ENCODE data around the gene HSD17B12.
"Not testable (repeated sequence)": the region's sequence is repeated elsewhere in the genome, so short reads cannot be mapped to it uniquely, and the experiment has no call there.

Gene HSD17B12

DNA sequence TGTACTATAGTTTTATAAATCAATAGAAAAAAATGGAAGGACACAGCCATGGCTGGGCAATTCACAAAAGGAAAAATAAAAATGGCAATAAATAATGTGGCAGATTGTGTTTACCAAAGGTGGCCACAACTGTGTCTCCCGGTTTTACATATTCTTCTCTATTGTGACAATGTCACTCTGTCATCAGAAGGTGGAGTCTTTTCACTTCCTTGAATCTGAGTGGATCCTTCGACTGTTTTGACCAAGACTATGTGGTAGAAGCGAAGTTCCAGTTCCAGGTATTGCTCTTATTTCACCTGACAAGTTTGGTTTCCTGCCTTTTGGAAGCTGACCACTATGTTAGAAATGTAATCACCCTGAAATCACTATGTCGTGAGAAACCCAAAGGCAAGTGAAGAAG lies 31.0 kb upstream of the HSD17B12 start:
- no peak overlapping the region for H3K9ac ChIP-seq (ENCODE audit: low read depth, low read length)
- H3K36me3 ChIP-seq (ENCODE audit: control insufficient read depth, insufficient read depth, low read length), result no peaks in the 10 kb centered on the region
- no peak overlapping the region for H3K27ac ChIP-seq (ENCODE audit: low read depth, low read length)
- no peak overlapping the region for H3K4me3 ChIP-seq (ENCODE audit: low read depth, low read length)
- H3K4me1 ChIP-seq (ENCODE audit: control insufficient read depth, insufficient read depth, low read length), result peaks cover 4% of the 10 kb centered on the region; the same call in 1 of the 2 replicates
- H3K9me3 ChIP-seq (ENCODE audit: control insufficient read depth, insufficient read depth, low read length), result no peaks in the 10 kb centered on the region
- H3K27me3 ChIP-seq (ENCODE audit: control insufficient read depth, insufficient read depth, low read length), result no peaks in the 10 kb centered on the region

DNA sequence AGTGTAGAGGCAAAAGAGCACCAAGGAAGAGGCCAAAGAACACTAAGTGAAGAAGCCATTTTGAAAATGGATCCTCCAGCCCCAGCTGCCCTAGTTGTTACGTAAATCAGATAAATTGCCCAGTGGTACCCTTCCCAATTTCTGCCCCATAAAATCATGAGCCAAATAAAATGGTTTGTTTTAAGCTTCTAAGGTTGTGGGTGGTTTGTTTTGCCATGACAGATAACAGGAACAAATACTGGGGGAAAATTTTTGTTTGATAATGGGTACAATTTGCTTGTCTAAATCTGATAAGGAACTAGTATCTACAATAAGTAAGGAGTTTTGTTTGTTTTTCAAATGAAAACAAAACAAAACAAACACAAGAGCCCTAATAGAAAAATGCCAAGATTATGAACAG lies 30.6 kb upstream of the HSD17B12 start:
- no peaks in the 10 kb centered on the region for H3K9me3 ChIP-seq (ENCODE audit: control insufficient read depth, insufficient read depth, low read length)
- no peak overlapping the region for H3K4me3 ChIP-seq (ENCODE audit: low read depth, low read length)
- H3K36me3 ChIP-seq (ENCODE audit: control insufficient read depth, insufficient read depth, low read length), result no peaks in the 10 kb centered on the region
- H3K27ac ChIP-seq (ENCODE audit: low read depth, low read length), result no peak overlapping the region
- H3K9ac ChIP-seq (ENCODE audit: low read depth, low read length), result no peak overlapping the region
- no peaks in the 10 kb centered on the region for H3K27me3 ChIP-seq (ENCODE audit: control insufficient read depth, insufficient read depth, low read length)
- peaks cover 3% of the 10 kb centered on the region; the same call in 1 of the 2 replicates for H3K4me1 ChIP-seq (ENCODE audit: control insufficient read depth, insufficient read depth, low read length)

DNA sequence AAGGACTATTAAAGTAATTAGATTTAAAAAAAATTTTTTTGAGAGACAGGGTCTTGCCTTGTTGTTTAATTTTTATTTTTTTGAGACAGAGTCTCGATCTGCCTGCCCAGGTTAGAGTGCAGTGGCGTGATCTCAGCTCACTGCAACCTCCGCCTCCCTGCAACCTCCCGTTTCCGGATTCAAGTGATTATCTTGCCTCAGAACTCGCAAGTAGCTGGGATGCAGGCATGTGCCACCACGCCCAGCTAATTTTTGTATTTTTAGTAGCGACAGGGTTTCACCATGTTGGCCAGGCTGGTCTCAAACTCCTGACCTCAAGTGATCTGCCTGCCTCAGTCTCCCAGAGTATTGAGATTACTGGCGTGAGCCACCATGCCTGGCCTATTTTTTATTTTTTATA lies 17.5 kb upstream of the HSD17B12 start:
- not testable (repeated sequence) for H3K27ac ChIP-seq (ENCODE audit: low read depth, low read length); H3K9ac ChIP-seq (ENCODE audit: low read depth, low read length); H3K27me3 ChIP-seq (ENCODE audit: control insufficient read depth, insufficient read depth, low read length); H3K4me1 ChIP-seq (ENCODE audit: control insufficient read depth, insufficient read depth, low read length); H3K4me3 ChIP-seq (ENCODE audit: low read depth, low read length); H3K36me3 ChIP-seq (ENCODE audit: control insufficient read depth, insufficient read depth, low read length); H3K9me3 ChIP-seq (ENCODE audit: control insufficient read depth, insufficient read depth, low read length)

DNA sequence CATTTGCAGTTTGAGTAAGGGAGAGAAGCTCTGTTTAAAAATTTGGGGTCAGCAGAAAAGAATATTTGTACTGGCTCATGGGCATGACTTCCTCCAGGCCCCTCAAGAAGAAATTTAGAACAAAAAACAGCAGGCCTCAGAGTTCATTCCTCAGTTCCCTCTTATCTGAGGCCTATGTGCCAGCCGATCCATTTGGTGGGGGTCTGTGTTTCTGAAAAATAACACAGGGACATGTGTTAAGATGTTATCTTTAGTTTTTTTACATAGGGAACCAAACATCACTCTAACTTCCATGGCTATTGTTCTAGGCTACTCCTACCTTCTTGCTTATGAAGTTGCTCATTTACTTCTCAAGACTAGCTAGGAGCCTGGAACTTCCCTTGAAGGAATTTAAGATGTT lies 16.2 kb upstream of the HSD17B12 start:
- H3K4me1 ChIP-seq (ENCODE audit: control insufficient read depth, insufficient read depth, low read length), result no peaks in the 10 kb centered on the region
- H3K27ac ChIP-seq (ENCODE audit: low read depth, low read length), result no peak overlapping the region
- H3K27me3 ChIP-seq (ENCODE audit: control insufficient read depth, insufficient read depth, low read length), result no peaks in the 10 kb centered on the region
- no peak overlapping the region for H3K9ac ChIP-seq (ENCODE audit: low read depth, low read length)
- no peak overlapping the region for H3K4me3 ChIP-seq (ENCODE audit: low read depth, low read length)
- peaks cover 4% of the 10 kb centered on the region; the same call in 1 of the 2 replicates for H3K9me3 ChIP-seq (ENCODE audit: control insufficient read depth, insufficient read depth, low read length)
- H3K36me3 ChIP-seq (ENCODE audit: control insufficient read depth, insufficient read depth, low read length), result no peaks in the 10 kb centered on the region

DNA sequence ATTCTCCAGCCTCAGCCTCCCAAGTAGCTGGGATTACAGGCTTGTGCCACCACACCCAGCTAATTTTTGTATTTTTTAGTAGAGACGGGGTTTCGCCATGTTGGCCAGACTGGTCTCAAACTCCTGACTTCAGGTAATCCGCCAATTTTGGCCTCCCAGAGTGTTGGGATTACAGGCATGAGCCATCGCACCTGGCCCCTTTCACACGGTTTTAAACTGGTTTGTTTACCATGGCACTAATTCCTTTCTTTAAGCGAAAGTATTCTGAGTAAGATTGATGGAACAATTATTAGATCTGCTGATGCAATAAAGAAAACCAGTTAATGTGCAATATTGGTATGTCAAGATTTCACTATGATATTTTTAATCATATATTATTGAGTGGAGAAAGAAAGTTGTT lies 9.3 kb upstream of the HSD17B12 start:
- H3K9me3 ChIP-seq (ENCODE audit: control insufficient read depth, insufficient read depth, low read length); H3K4me3 ChIP-seq (ENCODE audit: low read depth, low read length); H3K27me3 ChIP-seq (ENCODE audit: control insufficient read depth, insufficient read depth, low read length); H3K36me3 ChIP-seq (ENCODE audit: control insufficient read depth, insufficient read depth, low read length); H3K27ac ChIP-seq (ENCODE audit: low read depth, low read length); H3K4me1 ChIP-seq (ENCODE audit: control insufficient read depth, insufficient read depth, low read length); H3K9ac ChIP-seq (ENCODE audit: low read depth, low read length): not testable (repeated sequence)

DNA sequence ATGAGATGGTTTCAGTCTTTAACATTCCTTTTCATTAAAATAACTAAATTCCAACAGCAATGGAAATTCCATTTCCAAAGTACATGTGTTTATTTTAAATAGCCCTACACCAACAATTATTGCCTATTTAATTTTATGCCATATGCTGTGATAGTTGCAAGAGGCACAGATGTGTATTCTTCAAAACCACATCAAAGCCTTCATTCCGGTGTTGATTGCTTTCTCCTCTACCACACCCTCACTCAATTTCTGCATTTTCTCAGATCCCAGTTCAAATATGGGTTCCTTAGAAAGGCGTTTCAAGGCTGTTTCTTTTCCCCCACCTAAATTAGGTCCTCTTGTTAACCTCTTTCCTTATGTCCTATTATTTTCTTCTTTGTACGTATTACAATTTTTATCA lies 6.0 kb upstream of the HSD17B12 start:
- Histone ChIP-seq H3K9me3 (ENCODE audit: control insufficient read depth, insufficient read depth, low read length) (no peaks in the 10 kb centered on the region), H3K4me1 (ENCODE audit: control insufficient read depth, insufficient read depth, low read length) (no peaks in the 10 kb centered on the region), H3K27ac (ENCODE audit: low read depth, low read length) (no peak overlapping the region)

DNA sequence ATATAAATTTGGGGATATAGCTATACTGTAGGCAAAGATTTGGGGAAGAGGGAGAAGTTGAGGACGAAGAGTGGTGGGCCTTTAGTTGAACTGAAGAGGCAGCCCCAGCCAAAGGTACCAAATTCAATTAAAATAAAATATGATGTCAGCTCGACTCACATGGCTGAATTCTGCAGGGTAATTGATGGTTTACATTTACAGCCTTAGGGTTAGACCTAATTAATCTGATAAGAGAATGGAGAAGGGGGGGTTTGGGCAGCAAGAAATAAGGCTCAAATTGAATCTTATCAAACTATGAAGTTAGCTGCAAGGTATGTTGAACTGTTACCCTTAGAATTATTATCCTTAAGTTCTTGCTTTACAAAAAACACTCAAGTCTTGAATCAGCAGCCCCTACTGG lies 3.6 kb upstream of the HSD17B12 start:
- no peak overlapping the region for H3K4me3 ChIP-seq (ENCODE audit: low read depth, low read length)
- no peak overlapping the region for H3K9ac ChIP-seq (ENCODE audit: low read depth, low read length)
- H3K36me3 ChIP-seq (ENCODE audit: control insufficient read depth, insufficient read depth, low read length), result no peaks in the 10 kb centered on the region
- peaks cover 1% of the 10 kb centered on the region; the same call in 1 of the 2 replicates for H3K4me1 ChIP-seq (ENCODE audit: control insufficient read depth, insufficient read depth, low read length)
- H3K27ac ChIP-seq (ENCODE audit: low read depth, low read length), result no peak overlapping the region
- H3K27me3 ChIP-seq (ENCODE audit: control insufficient read depth, insufficient read depth, low read length), result no peaks in the 10 kb centered on the region
- no peaks in the 10 kb centered on the region for H3K9me3 ChIP-seq (ENCODE audit: control insufficient read depth, insufficient read depth, low read length)

More for the DNA sequence above, 6.0 kb upstream of the HSD17B12 start:
- H3K9ac ChIP-seq (ENCODE audit: low read depth, low read length), result no peak overlapping the region
- no peak overlapping the region for H3K4me3 ChIP-seq (ENCODE audit: low read depth, low read length)
- no peaks in the 10 kb centered on the region for H3K27me3 ChIP-seq (ENCODE audit: control insufficient read depth, insufficient read depth, low read length)
- H3K36me3 ChIP-seq (ENCODE audit: control insufficient read depth, insufficient read depth, low read length), result no peaks in the 10 kb centered on the region

DNA sequence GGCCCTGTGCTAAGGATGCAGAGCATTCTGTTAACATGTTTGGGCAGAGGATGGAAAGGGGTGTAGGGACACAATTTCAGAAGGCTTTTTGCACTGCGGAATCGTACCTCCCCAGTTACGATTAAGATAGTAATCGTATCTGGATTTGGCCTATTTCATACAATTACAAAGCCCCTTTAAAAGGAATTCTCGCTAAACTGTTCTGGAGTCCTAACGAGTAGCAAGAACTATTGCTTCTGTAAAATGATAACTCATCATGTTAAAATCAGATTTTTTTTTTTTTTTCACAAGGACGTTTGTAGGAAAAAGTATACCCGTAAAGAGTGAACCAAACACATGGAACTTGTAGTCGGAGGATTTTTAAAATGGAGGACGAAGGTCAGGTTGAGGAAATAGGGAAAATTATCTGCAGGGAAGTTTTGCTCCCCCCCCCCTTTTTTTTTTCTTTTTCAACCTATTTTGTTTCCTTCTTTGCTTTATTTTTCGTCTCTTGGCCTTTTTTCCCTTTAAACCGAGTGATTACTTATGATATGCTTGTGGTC lies 934 bp downstream of the HSD17B12 start:
- Histone ChIP-seq H3K9me3 (ENCODE audit: control insufficient read depth, insufficient read depth, low read length) (no peaks in the 10 kb centered on the region), H3K4me1 (ENCODE audit: control insufficient read depth, insufficient read depth, low read length) (peaks cover 35% of the 10 kb centered on the region), H3K9ac (ENCODE audit: low read depth, low read length) (peak overlapping the region; percentile 91), H3K27ac (ENCODE audit: low read depth, low read length) (peak overlapping the region; percentile 95), H3K36me3 (ENCODE audit: control insufficient read depth, insufficient read depth, low read length) (peaks cover 19% of the 10 kb centered on the region), H3K4me3 (ENCODE audit: low read depth, low read length) (peak overlapping the region; percentile 97), H3K27me3 (ENCODE audit: control insufficient read depth, insufficient read depth, low read length) (no peaks in the 10 kb centered on the region)

DNA sequence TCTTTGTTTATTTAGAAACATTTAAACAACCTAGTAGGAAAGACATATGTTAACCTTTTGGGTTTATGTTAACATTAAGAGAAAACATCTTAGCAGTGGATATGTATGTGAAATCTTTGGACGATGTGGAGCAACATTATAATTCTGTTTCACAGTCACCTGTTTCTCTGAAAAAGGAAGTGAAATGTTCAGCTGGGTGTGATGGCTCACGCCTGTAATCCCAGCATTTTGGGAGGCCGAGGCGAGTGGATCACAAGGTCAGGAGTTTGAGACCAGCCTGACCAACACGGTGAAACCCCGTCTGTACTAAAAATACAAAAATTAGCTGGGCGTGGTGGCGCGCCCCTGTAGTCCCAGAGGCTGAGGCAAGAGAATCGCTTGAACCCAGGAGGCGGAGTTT lies 1.5 kb downstream of the HSD17B12 start:
- peak overlapping the region; percentile 97 for H3K4me3 ChIP-seq (ENCODE audit: low read depth, low read length)
- H3K27ac ChIP-seq (ENCODE audit: low read depth, low read length); H3K27me3 ChIP-seq (ENCODE audit: control insufficient read depth, insufficient read depth, low read length); H3K9me3 ChIP-seq (ENCODE audit: control insufficient read depth, insufficient read depth, low read length): not testable (repeated sequence)
- H3K4me1 ChIP-seq (ENCODE audit: control insufficient read depth, insufficient read depth, low read length), result peaks cover 37% of the 10 kb centered on the region
- H3K9ac ChIP-seq (ENCODE audit: low read depth, low read length), result peak overlapping the region; percentile 91
- peaks cover 19% of the 10 kb centered on the region for H3K36me3 ChIP-seq (ENCODE audit: control insufficient read depth, insufficient read depth, low read length)

DNA sequence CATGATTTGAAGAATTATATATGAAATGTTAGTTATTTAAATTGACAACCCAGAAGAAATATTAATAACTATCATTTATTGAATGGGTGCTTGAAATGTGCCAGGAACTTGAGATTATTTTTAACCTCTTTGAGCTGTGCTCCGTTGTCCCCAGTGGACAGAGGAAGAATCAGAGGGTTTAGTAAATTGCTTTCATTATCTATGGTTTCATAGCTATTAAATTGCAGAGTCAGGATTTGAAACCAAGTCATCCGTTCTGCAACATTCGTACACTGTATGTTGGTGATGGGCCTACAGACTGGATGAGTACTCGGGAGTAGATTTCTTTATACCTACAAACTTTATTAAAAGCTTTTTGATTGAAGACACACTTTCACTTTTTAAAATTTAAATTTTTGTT lies 4.9 kb downstream of the HSD17B12 start:
- Histone ChIP-seq H3K4me1 (ENCODE audit: control insufficient read depth, insufficient read depth, low read length) (peaks cover 47% of the 10 kb centered on the region), H3K27me3 (ENCODE audit: control insufficient read depth, insufficient read depth, low read length) (no peaks in the 10 kb centered on the region), H3K4me3 (ENCODE audit: low read depth, low read length) (no peak overlapping the region), H3K9me3 (ENCODE audit: control insufficient read depth, insufficient read depth, low read length) (no peaks in the 10 kb centered on the region), H3K27ac (ENCODE audit: low read depth, low read length) (no peak overlapping the region), H3K36me3 (ENCODE audit: control insufficient read depth, insufficient read depth, low read length) (peaks cover 19% of the 10 kb centered on the region), H3K9ac (ENCODE audit: low read depth, low read length) (no peak overlapping the region)

DNA sequence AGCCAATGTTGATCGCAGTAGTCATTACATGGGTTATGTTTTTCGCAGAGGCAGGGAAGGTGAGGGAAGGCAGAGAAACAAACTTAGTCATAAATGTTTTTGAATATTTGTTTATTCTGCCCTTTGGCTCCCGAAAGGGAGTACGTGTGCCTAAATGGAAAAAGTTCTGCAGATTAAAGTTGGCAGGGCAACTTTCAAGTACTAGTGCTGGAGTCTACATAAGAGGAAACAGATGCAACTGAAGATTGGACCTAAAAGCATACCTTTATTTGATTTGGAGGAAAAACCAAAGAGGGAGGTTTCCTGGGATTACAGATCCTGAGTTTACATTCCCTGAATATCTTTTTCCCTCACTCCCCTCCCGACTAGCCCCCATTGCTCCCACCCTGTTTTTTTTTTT lies 5.7 kb downstream of the HSD17B12 start:
- no peaks in the 10 kb centered on the region for H3K9me3 ChIP-seq (ENCODE audit: control insufficient read depth, insufficient read depth, low read length)
- H3K27ac ChIP-seq (ENCODE audit: low read depth, low read length), result no peak overlapping the region
- H3K36me3 ChIP-seq (ENCODE audit: control insufficient read depth, insufficient read depth, low read length), result peaks cover 19% of the 10 kb centered on the region
- H3K9ac ChIP-seq (ENCODE audit: low read depth, low read length), result no peak overlapping the region
- H3K27me3 ChIP-seq (ENCODE audit: control insufficient read depth, insufficient read depth, low read length), result no peaks in the 10 kb centered on the region
- H3K4me3 ChIP-seq (ENCODE audit: low read depth, low read length), result no peak overlapping the region
- peaks cover 47% of the 10 kb centered on the region for H3K4me1 ChIP-seq (ENCODE audit: control insufficient read depth, insufficient read depth, low read length)

All from HUES48 (cell line).